NOMO-1 treated with DMSO at 0.1 percent for 48 hours (cell line): ENCODE measurements around the gene CDC73.
"Not testable (repeated sequence)": the region's sequence is repeated elsewhere in the genome, so short reads cannot be mapped to it uniquely, and the experiment has no call there.

Experiments used
- DNase-seq: peaks from one replicate; lab custom pipeline; 2025; ENCODE audit not compliant: unreplicated experiment; lab: John Stamatoyannopoulos, UW

Gene CDC73

GRCh38 chr1:193222056-193222615 is 100.3 kb downstream of the CDC73 start:
- no peak for DNase-seq

- DNase-seq: no peak
Measured at GRCh38 chr1:193229136-193229535, 107.3 kb downstream of the CDC73 start.

GRCh38 chr1:193231146-193231545 is 109.3 kb downstream of the CDC73 start:
- DNase-seq: not testable (repeated sequence)

- no peak for DNase-seq
Measured at GRCh38 chr1:193234530-193234929, 112.7 kb downstream of the CDC73 start.

- DNase-seq: no peak
Measured at GRCh38 chr1:193237381-193237978, 115.6 kb downstream of the CDC73 start.

- DNase-seq: no peak
Measured at GRCh38 chr1:193240609-193241008, 118.8 kb downstream of the CDC73 start.

- DNase-seq: no peak
Measured at GRCh38 chr1:193241132-193241827, 119.4 kb downstream of the CDC73 start.

- DNase-seq: no peak
Measured at GRCh38 chr1:193242000-193242399, 120.2 kb downstream of the CDC73 start.

GRCh38 chr1:193249187-193249586 is 127.4 kb downstream of the CDC73 start:
- no peak for DNase-seq

GRCh38 chr1:193251950-193252349 is 130.1 kb downstream of the CDC73 start:
- DNase-seq: no peak

GRCh38 chr1:193256019-193256418 is 134.2 kb downstream of the CDC73 start:
- no peak for DNase-seq

GRCh38 chr1:193259636-193260035 is 137.8 kb downstream of the CDC73 start:
- DNase-seq: no peak

GRCh38 chr1:193260056-193260745 is 138.4 kb downstream of the CDC73 start:
- no peak for DNase-seq

- DNase-seq: no peak
Measured at GRCh38 chr1:193260896-193261295, 139.1 kb downstream of the CDC73 start.

GRCh38 chr1:193262661-193263060 is 140.8 kb downstream of the CDC73 start:
- DNase-seq: no peak

GRCh38 chr1:193264313-193265065 is 142.7 kb downstream of the CDC73 start:
- DNase-seq: no peak

- no peak for DNase-seq
Measured at GRCh38 chr1:193265716-193266115, 143.9 kb downstream of the CDC73 start.

GRCh38 chr1:193266794-193267193 is 145.0 kb downstream of the CDC73 start:
- not testable (repeated sequence) for DNase-seq

GRCh38 chr1:193270996-193271395 is 149.2 kb downstream of the CDC73 start:
- no peak for DNase-seq

GRCh38 chr1:193275773-193276172 is 153.9 kb downstream of the CDC73 start:
- DNase-seq: no peak

GRCh38 chr1:193278968-193279367 is 157.1 kb downstream of the CDC73 start:
- DNase-seq: no peak
